DMS53 (cell line): ENCODE results near the gene ZNF214.
A peak's percentile ranks its signal among the peaks of the same experiment; 100 is the strongest.

Experiments used
- DNase-seq: peaks from one replicate; lab custom pipeline; 2025; lab: John Stamatoyannopoulos, UW

The ZNF214 gene

GRCh38 chr11:7020183-7020917, at the start of gene ZNF214, which contains the start of gene NLRP14:
ZNF214 (minus strand) TSS chr11:7020346; CDS start chr11:7002835, 17,511 bp downstream.
NLRP14 (plus strand) TSS chr11:7020479; CDS start chr11:7038587, 18,108 bp downstream.
- DNase-seq = peak; percentile 98

- no peak for DNase-seq
Observed at GRCh38 chr11:7062534-7062933, 42.4 kb upstream of the ZNF214 start.

- DNase-seq = no peak
Observed at GRCh38 chr11:7060868-7061267, 40.7 kb upstream of the ZNF214 start.

DNA sequence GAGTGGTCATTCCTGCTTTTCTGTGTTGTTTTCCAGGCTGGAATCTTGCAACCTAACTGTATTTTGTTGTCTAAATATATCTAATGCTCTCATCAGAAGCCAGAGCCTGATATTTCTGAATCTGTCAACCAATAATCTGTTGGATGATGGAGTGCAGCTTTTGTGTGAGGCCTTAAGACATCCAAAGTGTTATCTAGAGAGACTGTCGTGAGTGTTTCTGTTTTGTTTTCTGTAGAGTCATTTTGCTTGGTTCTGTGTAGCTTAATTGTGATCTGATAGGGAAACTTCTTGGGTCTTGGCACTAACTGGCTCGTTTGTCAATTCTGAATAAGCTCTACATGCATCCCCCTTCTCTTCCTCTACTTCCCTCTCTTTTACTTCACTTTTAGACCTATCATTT, 37.5 kb upstream of the ZNF214 start:
- no peak for DNase-seq

DNA sequence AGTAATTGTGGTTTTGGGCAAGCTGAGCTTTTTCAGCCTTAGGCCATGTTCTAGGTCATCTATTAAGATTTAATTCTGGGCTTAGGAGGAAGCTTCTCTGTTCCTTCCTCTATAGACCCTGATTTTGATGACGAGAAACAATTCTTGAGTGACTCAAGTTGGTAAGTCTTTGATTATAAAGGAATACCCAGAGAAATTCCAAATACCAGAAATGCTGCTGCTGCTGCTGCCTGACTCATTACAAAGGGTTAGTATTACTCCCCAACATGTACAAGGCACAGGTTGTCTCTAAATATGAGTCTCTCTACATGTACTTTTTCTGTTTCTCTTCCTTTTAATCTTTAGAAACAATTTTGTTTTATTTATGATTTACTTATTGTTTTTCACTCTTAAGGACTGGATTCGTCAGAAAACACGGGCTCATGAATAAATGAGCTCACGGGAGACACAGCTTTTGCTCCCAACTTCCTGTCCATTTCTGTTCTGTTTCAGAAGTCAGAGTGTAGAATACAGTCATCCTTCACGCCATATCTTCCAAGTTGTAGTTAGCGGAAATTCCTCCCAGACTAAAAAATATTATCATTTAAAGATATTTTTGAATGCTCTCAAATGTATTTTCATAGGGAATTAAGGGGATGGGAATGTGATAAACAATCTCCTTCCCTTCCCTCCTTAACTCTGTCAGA, 36.8 kb upstream of the ZNF214 start:
- no peak for DNase-seq

DNA sequence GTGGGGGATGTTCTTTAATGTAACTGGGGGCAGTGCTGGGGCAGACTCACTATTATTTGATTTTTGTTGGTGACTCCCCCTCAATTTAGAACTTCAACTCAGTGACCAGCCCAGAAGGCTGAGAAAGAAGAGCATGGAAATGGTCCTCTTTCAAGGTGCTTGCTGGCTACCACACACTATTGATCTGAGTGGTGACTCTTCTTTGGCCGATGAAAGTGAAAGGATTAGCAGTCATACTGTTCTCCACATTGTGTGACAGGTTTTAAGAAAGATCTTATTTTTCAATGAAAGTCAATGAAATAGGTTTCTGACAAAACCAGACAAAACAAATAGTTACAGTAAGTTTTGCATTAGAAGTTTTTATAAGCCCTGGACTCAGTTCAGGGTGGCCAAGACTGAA, 30.0 kb upstream of the ZNF214 start:
- no peak for DNase-seq

GRCh38 chr11:7046474-7047175, 26.5 kb upstream of the ZNF214 start:
- no peak for DNase-seq

DNA sequence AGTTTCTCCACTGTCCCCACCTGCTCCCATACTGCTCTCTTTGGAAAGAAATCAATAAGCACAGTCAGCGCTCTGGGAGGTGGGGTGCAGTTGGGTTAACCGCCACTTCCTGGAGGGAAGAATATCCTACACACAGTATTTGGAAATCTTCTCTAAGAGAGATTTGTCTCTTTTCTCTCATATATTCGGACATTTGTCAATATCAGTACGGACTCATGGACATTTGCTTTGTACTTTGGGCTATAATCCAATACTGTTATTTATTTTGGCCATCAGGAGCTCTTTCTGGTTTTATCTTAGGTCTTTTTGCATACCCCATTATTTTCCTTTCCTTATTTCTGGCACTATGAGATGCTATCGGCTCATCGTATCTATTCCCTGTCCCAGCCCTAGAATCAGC, 13.9 kb upstream of the ZNF214 start:
- DNase-seq = no peak

GRCh38 chr11:7032692-7033091, 12.5 kb upstream of the ZNF214 start:
- DNase-seq = peak; percentile 36

DNA sequence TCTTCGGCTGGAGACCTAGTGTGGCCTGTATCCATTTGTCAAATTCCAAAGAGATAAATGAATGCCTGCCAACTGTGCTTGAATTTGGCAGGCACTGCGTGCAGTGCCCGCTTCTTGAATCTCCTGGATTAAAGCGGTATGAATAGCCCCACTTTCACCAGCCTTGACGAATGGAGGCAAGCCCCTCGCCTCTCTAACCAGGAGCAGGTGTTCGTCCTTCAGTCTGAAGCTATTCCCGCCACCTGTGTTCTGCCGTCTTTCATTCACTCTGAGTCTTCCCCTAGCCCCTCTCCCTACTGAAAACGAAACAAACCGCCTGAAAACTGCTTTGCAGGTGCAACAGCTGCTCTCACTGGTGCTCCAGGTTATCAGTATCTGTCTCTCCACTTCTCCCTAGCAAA, 11.3 kb upstream of the ZNF214 start:
- DNase-seq = no peak

- DNase-seq = no peak
Observed at GRCh38 chr11:7030836-7031235, 10.7 kb upstream of the ZNF214 start.

GRCh38 chr11:7028141-7028540, 8.0 kb upstream of the ZNF214 start:
- DNase-seq = no peak

GRCh38 chr11:7021318-7021717, 1.2 kb upstream of the ZNF214 start:
- no peak for DNase-seq

- peak; percentile 81 for DNase-seq
Observed at GRCh38 chr11:7019500-7020182, 505 bp downstream of the ZNF214 start.

- DNase-seq = no peak
Observed at GRCh38 chr11:7016011-7016410, 4.1 kb downstream of the ZNF214 start.

DNA sequence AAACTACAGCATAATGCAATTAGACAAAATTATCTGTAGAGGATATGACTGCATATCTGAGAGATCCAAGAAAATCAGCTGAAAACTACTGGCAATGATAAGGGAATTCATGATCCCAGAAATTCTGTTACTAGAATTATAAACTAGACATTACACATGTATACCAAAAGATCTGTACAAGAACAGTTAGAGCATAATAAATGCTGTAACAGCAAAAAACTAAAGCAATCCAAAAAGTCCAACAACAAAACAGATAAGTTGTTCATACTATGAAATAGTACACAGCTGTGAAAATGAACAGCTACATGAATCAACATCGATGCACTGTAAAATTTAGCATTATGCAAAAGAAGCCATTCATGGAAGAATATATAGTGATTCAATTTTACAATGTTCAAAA, 6.0 kb downstream of the ZNF214 start:
- no peak for DNase-seq

DNA sequence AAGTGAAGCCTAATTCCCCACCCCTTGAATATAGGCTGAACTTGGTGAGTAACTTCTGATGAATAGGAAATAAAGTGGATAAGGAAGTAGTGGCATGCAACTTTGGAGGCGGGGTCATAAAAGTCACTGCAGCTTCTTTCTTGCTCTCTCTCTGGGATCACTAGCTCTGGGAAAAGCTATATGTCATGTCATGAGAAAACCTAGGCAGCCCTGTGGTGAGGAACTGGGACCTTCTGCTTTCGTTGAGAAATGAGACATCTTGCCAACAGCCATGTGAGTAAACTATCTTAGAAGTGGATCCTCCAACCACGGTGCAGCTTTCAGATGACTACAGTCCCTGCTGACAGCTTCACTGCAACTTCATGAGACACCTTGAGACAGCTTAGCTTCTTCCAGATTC, 15.7 kb downstream of the ZNF214 start:
- peak; percentile 5 for DNase-seq

DNA sequence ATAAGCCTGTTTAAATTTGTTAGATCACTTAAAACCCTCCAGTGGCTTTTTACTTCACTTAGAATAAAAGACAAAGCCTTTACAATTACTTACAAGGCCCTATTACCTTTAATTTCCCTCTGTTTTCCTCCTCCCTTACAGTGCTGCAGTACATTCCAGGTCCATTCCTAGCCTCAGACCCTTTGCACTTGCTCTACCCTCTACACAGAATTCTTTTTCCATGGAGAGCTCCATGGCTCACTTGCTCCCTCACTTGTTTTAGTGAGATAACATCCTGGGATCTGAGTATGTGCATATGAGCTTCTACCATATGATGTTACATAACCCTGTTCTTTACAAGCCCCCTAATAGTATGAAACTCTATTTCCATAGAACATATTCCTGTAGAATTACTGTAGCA, 24.4 kb downstream of the ZNF214 start:
- no peak for DNase-seq

- no peak for DNase-seq
Observed at GRCh38 chr11:6992457-6993417, 27.4 kb downstream of the ZNF214 start.

- no peak for DNase-seq
Observed at GRCh38 chr11:6992026-6992425, 28.1 kb downstream of the ZNF214 start.

GRCh38 chr11:6991227-6991626, 28.9 kb downstream of the ZNF214 start:
- DNase-seq = no peak
